ENCODE measurements around the gene DGAT2.

DGAT2 gene

GRCh38 chr11:75757651-75758050, 10.9 kb upstream of the DGAT2 start:
- H3K4me3 ChIP-seq (ENCODE audit: insufficient read depth, low read depth, low read length) = no peak overlapping the region
- H3K9me3 ChIP-seq (ENCODE audit: control insufficient read depth, low read length) = no peaks in the 10 kb centered on the region
- H3K27ac ChIP-seq (ENCODE audit: insufficient read depth, low read depth, low read length, poor library complexity, severe bottlenecking) = no peak overlapping the region
- no peaks in the 10 kb centered on the region for H3K4me1 ChIP-seq (ENCODE audit: control insufficient read depth, insufficient read depth, low read length)
- H3K27me3 ChIP-seq (ENCODE audit: control insufficient read depth, insufficient read depth, low read length, poor library complexity, severe bottlenecking) = no peaks in the 10 kb centered on the region
- no peaks in the 10 kb centered on the region for H3K36me3 ChIP-seq (ENCODE audit: control insufficient read depth, insufficient read depth, low read length)
- 83 to 84% methylated on average over 2 of the region's 2 CpGs for WGBS, 2 experiments

- Histone ChIP-seq H3K27me3 (ENCODE audit: control insufficient read depth, insufficient read depth, low read length, poor library complexity, severe bottlenecking) (no peaks in the 10 kb centered on the region), H3K4me1 (ENCODE audit: control insufficient read depth, insufficient read depth, low read length) (no peaks in the 10 kb centered on the region), H3K9me3 (ENCODE audit: control insufficient read depth, low read length) (no peaks in the 10 kb centered on the region), H3K27ac (ENCODE audit: insufficient read depth, low read depth, low read length, poor library complexity, severe bottlenecking) (no peak overlapping the region), H3K36me3 (ENCODE audit: control insufficient read depth, insufficient read depth, low read length) (no peaks in the 10 kb centered on the region), H3K4me3 (ENCODE audit: insufficient read depth, low read depth, low read length) (no peak overlapping the region)
- WGBS, 2 experiments = 84 to 93% methylated on average over 4 of the region's 4 CpGs
These were observed 8.7 kb upstream of the DGAT2 start for GRCh38 chr11:75759832-75760231.

GRCh38 chr11:75760243-75760642, 8.3 kb upstream of the DGAT2 start:
- Histone ChIP-seq H3K27ac (ENCODE audit: insufficient read depth, low read depth, low read length, poor library complexity, severe bottlenecking) (no peak overlapping the region), H3K4me3 (ENCODE audit: insufficient read depth, low read depth, low read length) (no peak overlapping the region), H3K4me1 (ENCODE audit: control insufficient read depth, insufficient read depth, low read length) (no peaks in the 10 kb centered on the region), H3K9me3 (ENCODE audit: control insufficient read depth, low read length) (no peaks in the 10 kb centered on the region), H3K36me3 (ENCODE audit: control insufficient read depth, insufficient read depth, low read length) (no peaks in the 10 kb centered on the region), H3K27me3 (ENCODE audit: control insufficient read depth, insufficient read depth, low read length, poor library complexity, severe bottlenecking) (no peaks in the 10 kb centered on the region)

- H3K9me3 ChIP-seq (ENCODE audit: control insufficient read depth, low read length) = no peaks in the 10 kb centered on the region
- H3K4me3 ChIP-seq (ENCODE audit: insufficient read depth, low read depth, low read length) = no peak overlapping the region
- H3K27me3 ChIP-seq (ENCODE audit: control insufficient read depth, insufficient read depth, low read length, poor library complexity, severe bottlenecking) = no peaks in the 10 kb centered on the region
- H3K27ac ChIP-seq (ENCODE audit: insufficient read depth, low read depth, low read length, poor library complexity, severe bottlenecking) = no peak overlapping the region
- H3K4me1 ChIP-seq (ENCODE audit: control insufficient read depth, insufficient read depth, low read length) = no peaks in the 10 kb centered on the region
- no peaks in the 10 kb centered on the region for H3K36me3 ChIP-seq (ENCODE audit: control insufficient read depth, insufficient read depth, low read length)
- 94 to 97% methylated on average over 3 of the region's 3 CpGs for WGBS, 2 experiments
These were observed 7.7 kb upstream of the DGAT2 start for GRCh38 chr11:75760710-75761493.

GRCh38 chr11:75762158-75762557, 6.4 kb upstream of the DGAT2 start:
- Histone ChIP-seq H3K36me3 (ENCODE audit: control insufficient read depth, insufficient read depth, low read length) (no peaks in the 10 kb centered on the region), H3K27ac (ENCODE audit: insufficient read depth, low read depth, low read length, poor library complexity, severe bottlenecking) (no peak overlapping the region), H3K4me3 (ENCODE audit: insufficient read depth, low read depth, low read length) (no peak overlapping the region), H3K4me1 (ENCODE audit: control insufficient read depth, insufficient read depth, low read length) (peaks cover 6% of the 10 kb centered on the region), H3K27me3 (ENCODE audit: control insufficient read depth, insufficient read depth, low read length, poor library complexity, severe bottlenecking) (peaks cover 1% of the 10 kb centered on the region), H3K9me3 (ENCODE audit: control insufficient read depth, low read length) (no peaks in the 10 kb centered on the region)
- WGBS, 2 experiments = 95 to 99% methylated on average over 8 of the region's 8 CpGs

- 89% methylated on average over 1 of the region's 2 CpGs for WGBS, 2 experiments
- Histone ChIP-seq H3K9me3 (ENCODE audit: control insufficient read depth, low read length) (no peaks in the 10 kb centered on the region), H3K4me1 (ENCODE audit: control insufficient read depth, insufficient read depth, low read length) (peaks cover 10% of the 10 kb centered on the region), H3K36me3 (ENCODE audit: control insufficient read depth, insufficient read depth, low read length) (no peaks in the 10 kb centered on the region), H3K27me3 (ENCODE audit: control insufficient read depth, insufficient read depth, low read length, poor library complexity, severe bottlenecking) (peaks cover 8% of the 10 kb centered on the region), H3K4me3 (ENCODE audit: insufficient read depth, low read depth, low read length) (no peak overlapping the region), H3K27ac (ENCODE audit: insufficient read depth, low read depth, low read length, poor library complexity, severe bottlenecking) (no peak overlapping the region)
These were observed 5.7 kb upstream of the DGAT2 start for GRCh38 chr11:75762885-75763284.

GRCh38 chr11:75763846-75764245, 4.7 kb upstream of the DGAT2 start:
- Histone ChIP-seq H3K27ac (ENCODE audit: insufficient read depth, low read depth, low read length, poor library complexity, severe bottlenecking) (no peak overlapping the region), H3K36me3 (ENCODE audit: control insufficient read depth, insufficient read depth, low read length) (no peaks in the 10 kb centered on the region), H3K27me3 (ENCODE audit: control insufficient read depth, insufficient read depth, low read length, poor library complexity, severe bottlenecking) (peaks cover 18% of the 10 kb centered on the region), H3K9me3 (ENCODE audit: control insufficient read depth, low read length) (no peaks in the 10 kb centered on the region), H3K4me3 (ENCODE audit: insufficient read depth, low read depth, low read length) (no peak overlapping the region), H3K4me1 (ENCODE audit: control insufficient read depth, insufficient read depth, low read length) (peaks cover 12% of the 10 kb centered on the region)
- WGBS, 2 experiments = 88 to 91% methylated on average over 3 of the region's 3 CpGs

- H3K4me1 ChIP-seq (ENCODE audit: control insufficient read depth, insufficient read depth, low read length) = peaks cover 18% of the 10 kb centered on the region
- H3K36me3 ChIP-seq (ENCODE audit: control insufficient read depth, insufficient read depth, low read length) = no peaks in the 10 kb centered on the region
- WGBS, 2 experiments = 92 to 94% methylated on average over 3 of the region's 3 CpGs
- no peaks in the 10 kb centered on the region for H3K9me3 ChIP-seq (ENCODE audit: control insufficient read depth, low read length)
- H3K27me3 ChIP-seq (ENCODE audit: control insufficient read depth, insufficient read depth, low read length, poor library complexity, severe bottlenecking) = peaks cover 31% of the 10 kb centered on the region
- H3K27ac ChIP-seq (ENCODE audit: insufficient read depth, low read depth, low read length, poor library complexity, severe bottlenecking) = no peak overlapping the region
- H3K4me3 ChIP-seq (ENCODE audit: insufficient read depth, low read depth, low read length) = no peak overlapping the region
These were observed 3.5 kb upstream of the DGAT2 start for GRCh38 chr11:75765116-75765515.

- Histone ChIP-seq H3K4me1 (ENCODE audit: control insufficient read depth, insufficient read depth, low read length) (peaks cover 18% of the 10 kb centered on the region), H3K27ac (ENCODE audit: insufficient read depth, low read depth, low read length, poor library complexity, severe bottlenecking) (no peak overlapping the region), H3K36me3 (ENCODE audit: control insufficient read depth, insufficient read depth, low read length) (no peaks in the 10 kb centered on the region), H3K27me3 (ENCODE audit: control insufficient read depth, insufficient read depth, low read length, poor library complexity, severe bottlenecking) (peaks cover 43% of the 10 kb centered on the region), H3K9me3 (ENCODE audit: control insufficient read depth, low read length) (no peaks in the 10 kb centered on the region), H3K4me3 (ENCODE audit: insufficient read depth, low read depth, low read length) (no peak overlapping the region)
- 51% methylated on average over 4 of the region's 4 CpGs for WGBS, 2 experiments
These were observed 1.9 kb upstream of the DGAT2 start for GRCh38 chr11:75766443-75767227.

- Histone ChIP-seq H3K36me3 (ENCODE audit: control insufficient read depth, insufficient read depth, low read length) (no peaks in the 10 kb centered on the region), H3K9me3 (ENCODE audit: control insufficient read depth, low read length) (no peaks in the 10 kb centered on the region), H3K4me3 (ENCODE audit: insufficient read depth, low read depth, low read length) (no peak overlapping the region), H3K4me1 (ENCODE audit: control insufficient read depth, insufficient read depth, low read length) (peaks cover 18% of the 10 kb centered on the region), H3K27ac (ENCODE audit: insufficient read depth, low read depth, low read length, poor library complexity, severe bottlenecking) (no peak overlapping the region), H3K27me3 (ENCODE audit: control insufficient read depth, insufficient read depth, low read length, poor library complexity, severe bottlenecking) (peaks cover 43% of the 10 kb centered on the region)
- WGBS, 2 experiments = 84 to 86% methylated on average over 6 of the region's 6 CpGs
These were observed 1.4 kb upstream of the DGAT2 start for GRCh38 chr11:75767228-75767572.
